Tibial nerve (tissue), 4 donors: ENCODE measurements around the gene LAIR1.

ENCODE experiments used
- CTCF ChIP-seq, 5 experiments: fragments of 200-600 bp in 3 of 5; fragments of 450-650 bp in 2 of 5; sonication (generic) in 3 of 5; IDR thresholded peaks; one replicate each; pipeline ENCODE4 v1.5.1; 2016 to 2019; ENCODE audit warnings: antibody characterized with exemption in 5 of 5, mild to moderate bottlenecking in 3 of 5, moderate library complexity in 2 of 5
- EP300 ChIP-seq, 2 donors: sonication (generic); formaldehyde crosslinking; IDR thresholded peaks; one replicate each; pipeline ENCODE4 v1.6.1; 2017; ENCODE audit warnings: antibody characterized with exemption in 2 of 2, mild to moderate bottlenecking in 1 of 2
- POLR2A ChIP-seq, 2 donors: fragments of 450-650 bp; IDR thresholded peaks; one replicate each; pipeline ENCODE4 v1.6.1; 2017; ENCODE audit warnings: antibody characterized with exemption in 2 of 2, mild to moderate bottlenecking in 2 of 2, moderate library complexity in 2 of 2

GRCh38 chr19:54336893-54337857 is 27.6 kb downstream of the LAIR1 start:
- TF ChIP-seq CTCF (IDR thresholded peaks at IDR 0.05): no peak
- TF ChIP-seq POLR2A (IDR thresholded peaks at IDR 0.05): no peak
- no peak for TF ChIP-seq EP300 (IDR thresholded peaks at IDR 0.05)
